Rectal smooth muscle tissue (tissue), 1 donor: ENCODE measurements around the gene SOX18.

Source experiments
- H3K27ac ChIP-seq: one replicate; pipeline ENCODE4 v1.7.0; 2013; ENCODE audit warnings: low read depth, low read length, inconsistent platforms
- H3K27me3 ChIP-seq: one replicate; pipeline ENCODE4 v1.7.0; 2013; ENCODE audit warnings: low read length; ENCODE audit not compliant: control insufficient read depth, insufficient read depth
- H3K36me3 ChIP-seq: one replicate; pipeline ENCODE4 v1.7.0; 2013; ENCODE audit warnings: low read length; ENCODE audit not compliant: control insufficient read depth, insufficient read depth
- H3K4me1 ChIP-seq: one replicate; pipeline ENCODE4 v1.7.0; 2013; ENCODE audit warnings: low read length; ENCODE audit not compliant: control insufficient read depth, insufficient read depth
- H3K4me3 ChIP-seq: one replicate; pipeline ENCODE4 v1.7.0; 2013; ENCODE audit warnings: low read length
- H3K9ac ChIP-seq: one replicate; pipeline ENCODE4 v1.7.0; 2013; ENCODE audit warnings: low read length

The SOX18 gene

DNA sequence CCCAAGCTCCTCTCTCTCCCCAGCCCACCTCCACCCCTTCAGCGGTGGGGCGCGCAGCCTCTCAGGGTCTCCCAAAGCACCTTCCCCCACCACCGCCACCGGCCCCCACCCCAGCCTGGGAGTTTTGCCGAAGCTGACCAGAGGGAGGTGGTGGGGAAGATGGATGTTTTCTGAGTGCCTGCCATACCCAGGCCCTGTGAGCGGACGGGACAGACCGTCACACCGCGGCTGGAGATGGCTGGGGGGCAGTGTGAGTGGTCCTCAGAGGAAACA lies 7.7 kb downstream of the SOX18 start:
- Histone ChIP-seq H3K4me3 (peak overlapping the region; percentile 55), H3K27me3 (peaks cover 60% of the 10 kb centered on the region), H3K9ac (no peak overlapping the region), H3K4me1 (peaks cover 4% of the 10 kb centered on the region), H3K36me3 (no peaks in the 10 kb centered on the region), H3K27ac (no peak overlapping the region)

DNA sequence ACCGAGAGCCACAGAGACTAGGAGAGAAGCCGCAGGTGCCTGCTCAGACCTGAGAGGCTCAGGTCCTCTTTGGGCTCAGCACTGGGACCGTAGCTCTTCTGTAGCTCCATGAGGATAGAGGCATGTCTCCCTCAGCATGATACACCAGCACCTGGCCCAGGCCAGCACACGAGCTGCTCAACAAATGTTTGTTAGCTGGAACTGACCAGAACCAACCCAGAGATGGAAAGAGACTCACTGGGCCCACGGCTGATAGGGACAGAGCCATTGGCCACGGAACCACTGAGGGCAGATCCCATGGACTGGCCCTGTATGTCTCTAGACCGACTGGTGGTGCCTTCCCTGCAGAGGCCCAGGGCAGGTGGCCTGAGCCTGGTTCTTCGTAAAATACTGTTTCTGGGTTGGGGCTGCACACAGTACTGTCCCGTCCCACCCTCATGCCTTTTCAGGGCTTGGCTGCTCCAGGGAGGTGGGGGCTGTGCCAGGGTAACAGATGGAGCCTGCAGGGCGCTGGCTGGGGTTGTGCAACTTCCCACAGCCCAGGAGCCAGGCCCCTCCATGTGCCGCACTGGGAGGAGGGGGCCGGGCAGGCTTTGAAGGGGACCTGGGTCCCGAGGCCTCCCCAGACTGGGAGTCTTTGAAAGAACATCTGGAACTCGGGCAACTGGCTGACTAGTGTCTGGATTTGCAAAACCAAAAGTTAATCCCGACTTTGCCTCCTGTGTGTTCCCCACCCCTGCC lies 8.2 kb downstream of the SOX18 start:
- no peak overlapping the region for H3K27ac ChIP-seq

DNA sequence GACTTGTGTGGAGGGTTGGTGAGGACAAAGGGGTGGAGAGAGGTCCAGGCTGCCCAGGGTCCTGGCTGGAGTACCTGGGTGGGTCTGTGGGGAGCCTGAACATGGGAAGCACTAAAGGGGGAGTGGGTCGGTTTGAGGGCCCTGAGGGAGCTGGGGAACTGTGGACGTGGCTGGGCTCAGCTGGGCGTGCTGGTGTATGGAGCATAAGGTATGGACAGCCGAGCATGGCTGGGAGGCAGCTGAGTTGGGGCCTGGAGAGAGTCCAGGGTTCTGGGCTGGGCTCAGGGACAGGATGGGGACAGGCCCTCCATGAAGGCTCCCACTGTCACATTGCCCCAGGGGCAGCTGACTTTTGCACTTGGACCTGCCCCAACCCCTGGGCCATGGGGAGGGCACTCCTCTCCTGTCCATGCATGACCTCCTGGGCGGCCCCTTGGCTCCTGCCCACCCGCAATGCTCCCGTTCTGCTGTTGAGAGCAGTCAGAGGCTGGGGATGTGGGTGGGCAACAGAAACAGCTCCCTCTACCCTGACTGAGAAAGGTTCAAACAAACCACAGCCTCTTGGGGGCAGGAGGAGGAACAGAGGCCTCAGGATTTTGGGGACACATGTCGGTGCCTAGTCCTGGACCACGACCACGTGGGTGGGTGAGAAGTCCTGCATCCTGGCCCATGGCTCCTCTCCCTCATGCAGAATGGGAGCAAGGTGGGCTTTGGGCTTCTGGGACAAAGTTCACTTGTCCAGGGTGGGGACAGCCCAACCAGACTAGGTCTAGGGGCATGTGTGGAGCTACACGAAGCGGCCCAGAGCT lies 9.0 kb downstream of the SOX18 start:
- Histone ChIP-seq H3K27ac (no peak overlapping the region), H3K27me3 (peaks cover 52% of the 10 kb centered on the region), H3K4me3 (no peak overlapping the region), H3K36me3 (no peaks in the 10 kb centered on the region), H3K9ac (no peak overlapping the region), H3K4me1 (peaks cover 4% of the 10 kb centered on the region)

More for the DNA sequence above, 8.2 kb downstream of the SOX18 start:
- H3K4me3 ChIP-seq = no peak overlapping the region
- peaks cover 4% of the 10 kb centered on the region for H3K4me1 ChIP-seq
- H3K9ac ChIP-seq = no peak overlapping the region
- peaks cover 60% of the 10 kb centered on the region for H3K27me3 ChIP-seq
- no peaks in the 10 kb centered on the region for H3K36me3 ChIP-seq

DNA sequence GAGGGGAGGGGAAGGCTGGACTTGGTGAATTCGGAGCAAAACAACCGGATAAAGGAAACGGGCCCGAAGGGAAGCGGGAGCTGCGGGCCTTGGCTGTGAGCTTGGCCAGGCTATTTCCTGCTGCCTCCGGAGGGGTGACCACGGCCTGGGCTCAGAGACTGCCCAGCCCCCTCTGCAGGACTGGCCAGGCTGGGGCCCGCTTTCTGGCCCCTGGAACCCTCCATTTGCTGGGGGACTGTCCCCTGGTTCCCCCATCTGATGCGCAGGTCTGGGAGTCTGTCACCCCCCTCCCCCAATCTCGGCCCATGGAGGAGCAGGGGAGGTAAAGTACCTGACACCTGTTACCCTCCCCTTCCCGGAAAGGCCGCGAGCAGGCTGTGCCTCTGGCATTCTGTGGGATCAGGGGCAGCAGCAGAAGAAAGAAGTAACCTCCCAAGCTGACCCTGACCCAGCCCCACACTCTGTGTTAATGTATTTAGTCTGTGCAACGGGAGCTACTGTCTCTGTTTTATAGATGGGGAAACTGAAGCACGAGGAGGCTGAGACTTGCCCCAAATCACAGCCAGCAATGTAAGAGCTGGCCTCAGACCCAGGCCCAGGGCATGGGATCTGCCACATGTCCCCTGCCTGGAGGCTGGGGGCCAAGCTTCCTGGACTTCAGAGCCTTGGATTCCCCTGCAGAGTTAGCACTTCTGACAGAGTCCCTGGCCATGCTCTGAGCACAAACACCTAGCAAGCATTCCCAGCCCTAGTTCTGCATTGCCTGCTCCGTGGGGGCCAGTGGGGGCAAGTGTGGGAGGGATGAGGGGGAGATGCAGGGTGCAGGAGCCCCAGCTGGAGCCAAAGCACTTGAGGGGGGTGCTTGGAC lies 9.9 kb downstream of the SOX18 start:
- peaks cover 43% of the 10 kb centered on the region for H3K27me3 ChIP-seq
- H3K4me3 ChIP-seq = peak overlapping the region; percentile 55
- H3K4me1 ChIP-seq = peaks cover 4% of the 10 kb centered on the region
- no peak overlapping the region for H3K27ac ChIP-seq
- no peak overlapping the region for H3K9ac ChIP-seq
- H3K36me3 ChIP-seq = no peaks in the 10 kb centered on the region

DNA sequence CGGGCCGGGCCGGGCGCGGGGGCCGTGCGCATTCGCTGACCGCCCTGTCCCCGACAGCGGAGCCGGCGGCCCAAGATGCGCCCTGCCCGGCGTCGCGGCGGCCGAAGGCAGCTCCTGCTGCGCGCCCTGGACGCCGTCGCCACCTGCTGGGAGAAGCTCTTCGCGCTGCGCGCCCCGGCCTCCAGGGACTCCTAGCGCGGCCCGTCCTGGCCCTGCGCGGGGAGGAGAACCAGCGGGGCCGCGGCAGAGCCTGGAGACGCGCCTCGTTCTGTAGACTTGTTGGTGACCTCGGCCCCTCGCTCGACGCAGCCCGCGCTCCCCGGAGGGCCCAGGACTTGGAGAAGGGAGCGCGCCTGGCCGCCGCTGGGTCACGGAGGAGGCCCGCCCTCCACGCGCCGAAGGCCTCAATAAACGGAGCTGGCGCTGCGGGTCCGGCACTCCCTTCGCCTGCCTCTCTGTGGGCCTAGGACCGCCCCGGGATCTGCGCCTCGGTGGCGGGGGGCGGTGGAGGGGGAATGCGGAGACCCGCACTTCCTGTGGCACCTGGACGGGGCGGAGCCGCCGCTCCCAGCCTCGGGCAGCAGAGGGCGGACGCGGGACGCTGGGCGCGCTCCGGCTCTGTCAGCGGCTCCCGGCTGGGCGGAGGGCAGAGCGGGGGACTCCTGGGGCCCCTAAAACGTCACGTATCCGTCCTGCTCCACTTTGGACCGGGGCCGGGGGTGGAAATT lies 10.7 kb downstream of the SOX18 start:
- no peak overlapping the region for H3K9ac ChIP-seq
- H3K27me3 ChIP-seq = peaks cover 43% of the 10 kb centered on the region
- H3K27ac ChIP-seq = no peak overlapping the region
- H3K36me3 ChIP-seq = peaks cover 2% of the 10 kb centered on the region
- peak overlapping the region; percentile 55 for H3K4me3 ChIP-seq
- peaks cover 4% of the 10 kb centered on the region for H3K4me1 ChIP-seq

DNA sequence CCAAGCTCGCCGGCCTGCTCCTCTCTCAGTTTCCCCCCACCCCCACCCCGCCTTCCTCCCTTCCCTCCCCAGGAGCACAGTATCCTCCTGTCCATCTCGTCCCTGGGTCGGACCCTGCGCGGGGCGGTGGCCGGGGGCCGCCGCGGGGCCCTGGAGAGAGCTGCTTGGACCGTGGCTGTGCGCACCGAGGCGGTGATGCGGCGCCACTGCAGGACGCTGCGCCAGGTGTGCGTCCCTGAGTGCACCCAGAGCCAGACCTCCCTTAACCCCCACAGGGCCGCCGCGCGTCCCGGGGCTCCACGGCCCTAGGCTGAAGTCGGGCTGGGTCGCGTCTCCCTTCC lies 11.2 kb downstream of the SOX18 start:
- H3K4me3 ChIP-seq = peak overlapping the region; percentile 55
- peaks cover 43% of the 10 kb centered on the region for H3K27me3 ChIP-seq
- no peak overlapping the region for H3K9ac ChIP-seq
- H3K4me1 ChIP-seq = peaks cover 4% of the 10 kb centered on the region
- H3K27ac ChIP-seq = no peak overlapping the region
- H3K36me3 ChIP-seq = peaks cover 4% of the 10 kb centered on the region

DNA sequence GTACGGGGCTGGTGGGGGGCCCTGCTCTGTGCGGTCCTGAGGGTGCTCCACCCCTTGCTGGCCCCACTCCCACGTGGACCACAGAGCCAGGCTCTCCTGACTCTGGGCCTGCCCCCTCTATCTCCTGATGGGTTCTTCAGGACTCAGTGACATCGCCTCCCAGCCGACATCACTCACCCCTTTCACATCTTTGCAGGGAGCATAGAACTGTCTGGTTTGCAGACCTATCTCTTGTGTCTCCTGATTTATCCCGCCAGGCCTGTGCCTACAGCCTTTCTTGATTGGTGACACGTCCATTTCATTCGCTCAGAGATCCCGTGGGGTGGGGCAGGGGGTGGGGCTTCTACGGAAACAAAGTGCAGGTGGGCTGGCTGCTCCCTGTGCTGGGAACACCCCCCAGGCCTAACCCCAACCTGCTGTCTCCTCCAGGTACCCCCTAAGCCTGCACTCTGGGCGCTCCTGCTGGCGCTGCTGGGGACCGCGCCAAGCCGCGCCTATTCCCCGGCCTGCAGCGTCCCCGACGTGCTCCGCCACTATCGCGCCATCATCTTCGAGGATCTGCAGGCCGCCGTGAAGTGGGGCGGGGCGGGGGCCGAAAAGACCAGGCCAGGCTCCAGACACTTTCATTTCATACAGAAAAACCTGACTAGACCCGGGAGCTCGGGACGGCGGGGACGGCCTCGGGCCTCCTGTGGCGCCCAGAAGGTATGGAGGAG lies 11.8 kb downstream of the SOX18 start:
- Histone ChIP-seq H3K4me1 (peaks cover 4% of the 10 kb centered on the region), H3K9ac (no peak overlapping the region), H3K27me3 (peaks cover 43% of the 10 kb centered on the region), H3K27ac (no peak overlapping the region), H3K36me3 (peaks cover 7% of the 10 kb centered on the region), H3K4me3 (no peak overlapping the region)

DNA sequence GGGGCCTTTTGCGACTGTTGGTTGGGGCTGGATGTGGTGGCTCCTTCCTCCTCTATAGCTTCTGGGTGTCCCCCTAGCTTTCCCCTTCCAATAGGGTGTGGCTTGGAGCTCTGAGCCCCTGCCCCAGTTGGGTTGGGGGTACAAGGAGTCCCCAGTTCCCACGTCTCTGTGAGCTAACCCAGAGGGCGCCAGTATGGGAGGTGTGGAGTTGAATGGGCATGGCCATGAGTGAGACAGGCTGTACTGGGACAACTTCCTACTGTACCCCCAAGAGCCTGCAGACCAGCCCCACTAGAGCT lies 12.3 kb downstream of the SOX18 start:
- Histone ChIP-seq H3K4me3 (no peak overlapping the region), H3K27me3 (peaks cover 41% of the 10 kb centered on the region), H3K27ac (no peak overlapping the region), H3K9ac (no peak overlapping the region), H3K4me1 (peaks cover 4% of the 10 kb centered on the region), H3K36me3 (peaks cover 11% of the 10 kb centered on the region)

DNA sequence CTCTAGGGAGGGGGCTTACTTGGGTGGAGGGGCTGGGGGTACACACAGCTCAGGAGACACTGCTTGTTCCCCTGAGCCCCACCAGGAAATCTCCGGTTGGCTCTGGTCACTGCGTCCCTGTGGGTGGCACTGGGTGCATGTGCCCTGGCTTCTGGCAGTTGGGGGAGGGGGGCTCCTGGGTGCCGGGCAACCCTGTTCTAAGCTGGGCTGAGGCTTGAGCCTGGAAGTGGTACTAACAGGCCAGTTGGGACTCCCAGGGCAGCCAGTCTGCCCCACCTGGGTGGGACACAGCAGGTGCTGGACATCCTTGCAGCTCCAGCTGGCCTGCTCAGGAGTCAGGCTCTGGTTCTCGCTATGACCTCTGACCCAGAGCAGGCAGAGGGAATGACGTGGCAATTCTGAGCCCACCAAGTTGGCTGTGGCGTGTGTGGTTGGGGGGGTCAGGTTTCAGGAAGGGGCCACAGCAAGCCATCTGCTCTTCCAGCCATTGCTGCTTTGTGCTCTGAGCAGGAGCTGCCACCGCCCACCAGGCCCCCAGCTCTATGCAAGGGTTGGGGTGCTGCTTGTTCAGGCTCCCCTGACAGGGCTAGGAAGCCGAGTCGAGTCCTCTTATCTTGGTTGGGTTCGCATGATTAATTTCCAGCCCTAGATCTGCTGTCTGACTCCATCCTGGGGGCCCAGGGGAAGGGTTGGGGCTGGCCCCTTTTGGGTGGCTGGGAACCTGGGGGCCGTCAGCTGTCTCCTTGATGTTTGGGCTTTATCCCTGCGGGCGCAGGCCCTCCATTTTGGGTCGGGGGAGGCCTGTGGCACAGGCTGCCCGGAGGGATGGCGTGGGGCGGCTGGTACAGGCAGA lies 12.9 kb downstream of the SOX18 start:
- H3K27me3 ChIP-seq = peaks cover 36% of the 10 kb centered on the region
- H3K4me1 ChIP-seq = peaks cover 4% of the 10 kb centered on the region
- H3K27ac ChIP-seq = no peak overlapping the region
- no peak overlapping the region for H3K9ac ChIP-seq
- H3K36me3 ChIP-seq = peaks cover 16% of the 10 kb centered on the region
- no peak overlapping the region for H3K4me3 ChIP-seq

DNA sequence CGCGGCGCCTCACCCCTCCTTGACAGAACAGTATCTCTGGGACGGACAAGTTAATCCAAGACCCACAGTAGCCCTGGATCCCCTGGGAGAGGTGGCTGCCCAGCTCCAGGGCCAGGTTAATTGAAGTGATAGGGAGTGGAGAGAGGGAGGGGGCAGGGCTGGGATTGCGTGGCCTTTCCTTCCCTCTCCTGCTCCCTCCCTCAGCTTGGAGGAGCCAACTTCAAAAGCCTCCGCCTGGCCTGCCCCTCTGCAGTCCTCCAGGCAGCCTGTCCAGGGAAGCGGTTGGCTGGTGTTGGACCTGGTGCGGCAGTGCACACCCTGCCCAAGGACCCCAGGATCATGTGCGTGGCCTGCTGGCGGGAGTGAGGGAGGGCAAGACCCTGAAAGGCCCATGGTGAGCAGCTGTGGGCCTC lies 13.5 kb downstream of the SOX18 start, which contains the start of gene C20orf204:
TSS of gene C20orf204 (plus strand) at position 250 of the 413 bp plus-strand sequence. CDS start at position 392, 142 bp downstream.
- H3K4me1 ChIP-seq = peaks cover 4% of the 10 kb centered on the region
- peaks cover 18% of the 10 kb centered on the region for H3K36me3 ChIP-seq
- H3K27ac ChIP-seq = no peak within 1 kb of the TSS

More for the DNA sequence above, 13.5 kb downstream of the SOX18 start, which contains the start of gene C20orf204:
- Histone ChIP-seq H3K9ac (no peak within 1 kb of the TSS), H3K4me3 (no peak within 1 kb of the TSS), H3K27me3 (peaks cover 34% of the 10 kb centered on the region)
